UCSD-AML1 (cell line): ENCODE data around the gene ST14.

Experiments
- DNase-seq: peaks from one replicate; lab custom pipeline; 2025; ENCODE audit not compliant: unreplicated experiment; lab: John Stamatoyannopoulos, UW

The ST14 gene

GRCh38 chr11:130159657-130160497 is at the start of gene ST14:
ST14 (plus strand) TSS chr11:130159782; CDS start chr11:130159980, 198 bp downstream.
- DNase-seq = no peak

- DNase-seq = no peak
These were observed 49.1 kb upstream of the ST14 start for GRCh38 chr11:130110339-130111108.

- no peak for DNase-seq
These were observed 47.3 kb upstream of the ST14 start for GRCh38 chr11:130112071-130112830.

DNA sequence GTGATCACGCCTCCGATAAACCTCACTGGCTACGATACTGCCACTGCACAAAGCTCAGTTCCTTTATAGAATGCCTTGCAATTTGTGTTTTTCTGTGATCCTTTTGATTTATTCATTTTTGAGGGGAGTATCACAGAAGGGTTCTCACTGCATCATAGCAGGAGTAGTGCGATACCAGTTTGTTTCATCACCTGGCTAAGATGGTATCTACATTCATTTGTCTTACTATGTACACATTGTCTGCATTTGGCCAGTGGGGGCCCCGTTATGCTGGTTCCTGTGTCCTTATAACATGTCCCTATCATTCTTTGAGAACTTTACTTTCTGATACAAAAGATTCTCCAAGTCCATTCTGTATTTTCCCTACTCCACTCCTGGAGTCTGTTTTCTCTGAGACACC is 45.3 kb upstream of the ST14 start:
- DNase-seq = no peak

DNA sequence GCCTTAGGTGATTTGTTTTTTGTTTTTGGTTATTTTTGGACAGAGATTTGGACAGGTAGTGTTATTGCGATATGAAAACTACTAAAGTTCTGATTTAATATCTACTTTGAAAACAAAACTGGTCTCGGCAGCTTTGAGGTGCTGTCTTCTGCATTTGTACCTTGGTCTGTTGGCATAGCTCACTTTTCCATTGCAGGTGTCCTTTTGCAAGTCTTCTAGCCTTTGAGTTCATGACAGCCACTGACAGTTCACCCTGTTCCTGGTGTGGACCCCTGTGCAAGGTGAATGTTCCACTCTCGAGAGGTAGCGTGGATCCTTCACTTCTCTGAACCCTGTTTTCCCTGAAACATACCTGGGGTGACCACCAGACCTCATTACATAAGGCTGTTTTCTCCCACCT is 44.9 kb upstream of the ST14 start:
- no peak for DNase-seq

GRCh38 chr11:130115218-130115617 is 44.4 kb upstream of the ST14 start:
- no peak for DNase-seq

DNA sequence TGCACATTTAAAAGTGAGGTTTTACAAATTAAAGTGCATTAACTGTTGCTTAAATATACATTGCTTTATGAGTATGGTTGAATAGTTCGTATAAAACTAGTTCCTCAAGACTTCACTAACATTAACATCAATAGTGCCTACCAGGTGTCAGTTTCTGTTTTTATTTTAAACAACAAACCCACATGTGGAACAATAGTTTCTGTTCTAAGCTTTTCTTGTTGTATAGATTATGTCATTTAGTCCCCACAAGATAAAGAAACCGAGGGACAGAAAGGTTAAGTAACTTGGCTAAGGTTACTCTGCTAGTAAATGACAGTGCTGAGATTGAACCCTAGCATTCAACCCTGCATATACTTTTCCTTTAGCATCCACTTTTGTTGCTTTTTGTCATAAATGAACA is 41.4 kb upstream of the ST14 start:
- DNase-seq = no peak

DNA sequence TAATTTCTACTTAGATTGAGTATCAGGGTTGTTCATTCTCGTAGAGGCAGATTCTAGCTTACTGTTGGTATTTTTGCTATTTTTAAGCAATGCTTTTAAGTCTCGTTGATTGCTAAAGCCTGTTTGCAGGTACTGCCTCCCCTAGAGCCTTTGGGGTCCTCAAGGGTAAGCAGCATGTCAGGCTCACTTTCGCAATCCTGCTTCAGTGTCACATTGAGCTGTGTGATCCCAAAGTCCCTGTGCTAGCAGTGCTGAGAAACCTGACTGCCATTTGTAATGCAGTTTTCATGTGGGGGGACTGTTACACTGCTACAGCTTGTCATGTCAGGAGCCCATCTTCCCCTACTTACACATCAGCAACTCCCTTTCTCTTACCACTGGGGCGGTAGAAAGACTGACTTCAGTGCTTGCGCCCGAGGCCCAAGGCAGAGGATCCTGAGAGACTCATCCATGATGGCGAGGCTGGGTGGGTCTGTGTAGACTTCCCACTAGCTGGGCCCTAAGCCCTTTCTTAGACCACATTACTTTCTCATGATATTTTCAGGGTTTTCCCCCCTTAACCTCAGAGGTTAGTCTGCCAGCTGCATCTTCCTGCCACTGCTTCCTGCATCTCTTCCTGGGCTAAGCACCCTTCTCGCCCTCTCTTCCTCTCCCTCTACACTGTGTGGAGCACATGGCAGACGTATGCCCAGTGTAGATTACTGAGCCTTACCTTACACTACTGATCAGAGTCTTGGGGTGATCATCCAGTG is 40.8 kb upstream of the ST14 start:
- peak; percentile 25 for DNase-seq

DNA sequence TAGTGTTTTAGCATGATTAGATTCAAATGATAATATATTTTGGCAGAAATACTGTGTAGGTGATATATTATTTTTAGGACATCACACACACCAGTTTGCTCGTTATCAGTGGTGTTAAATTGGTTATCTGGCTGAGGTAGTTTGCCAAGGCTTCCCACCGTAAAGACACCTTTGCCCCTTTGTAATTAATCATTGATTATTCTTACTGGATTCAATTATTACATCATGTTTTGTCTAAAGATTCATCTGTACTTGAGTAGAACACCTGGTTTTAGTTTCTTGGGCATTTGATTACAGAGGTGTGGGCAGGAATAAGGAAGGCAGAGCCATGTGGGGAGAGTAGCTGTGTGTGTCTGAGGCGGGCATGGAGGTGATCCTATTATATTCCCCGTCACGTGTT is 39.5 kb upstream of the ST14 start:
- DNase-seq = no peak

- no peak for DNase-seq
These were observed 38.1 kb upstream of the ST14 start for GRCh38 chr11:130121445-130121978.

DNA sequence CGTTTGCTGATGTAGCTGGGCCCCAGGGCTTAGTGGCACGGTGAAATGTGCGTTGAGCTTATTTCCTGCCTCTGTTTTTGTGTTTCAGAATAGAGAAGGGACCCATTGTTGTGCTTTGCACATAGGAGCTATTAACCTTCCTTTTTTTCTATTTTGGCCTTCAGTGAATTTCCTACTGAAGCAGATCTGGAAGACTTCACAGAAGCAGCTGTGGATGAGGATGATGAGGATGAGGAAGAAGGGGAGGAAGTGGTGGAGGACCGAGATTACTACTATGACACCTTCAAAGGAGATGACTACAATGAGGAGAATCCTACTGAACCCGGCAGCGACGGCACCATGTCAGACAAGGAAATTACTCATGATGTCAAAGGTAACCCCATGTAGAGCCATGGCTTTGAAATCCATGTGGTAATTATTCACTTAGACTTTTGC is 37.4 kb upstream of the ST14 start:
- DNase-seq = no peak

- no peak for DNase-seq
These were observed 36.1 kb upstream of the ST14 start for GRCh38 chr11:130123414-130124040.

GRCh38 chr11:130124096-130124495 is 35.5 kb upstream of the ST14 start:
- DNase-seq = peak; percentile 18

DNA sequence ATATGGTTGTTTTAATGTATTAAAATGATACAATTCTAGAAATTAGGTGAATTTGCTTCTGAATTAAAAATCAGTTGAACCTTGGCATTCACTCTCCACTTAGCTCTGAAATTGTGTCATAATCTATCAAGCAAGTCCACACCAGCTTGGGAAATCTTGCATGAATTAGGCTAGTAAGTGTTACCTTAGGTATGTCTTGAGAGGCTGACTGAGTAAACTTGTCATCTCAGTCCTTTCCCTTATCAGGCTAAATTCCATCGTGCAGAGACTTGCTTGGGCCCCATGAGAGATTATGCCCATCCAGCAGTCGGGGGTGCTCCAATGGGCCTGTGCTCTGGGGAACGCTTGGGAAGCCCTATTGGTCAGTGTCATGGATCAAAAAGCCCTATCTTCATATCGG is 33.9 kb upstream of the ST14 start:
- no peak for DNase-seq

DNA sequence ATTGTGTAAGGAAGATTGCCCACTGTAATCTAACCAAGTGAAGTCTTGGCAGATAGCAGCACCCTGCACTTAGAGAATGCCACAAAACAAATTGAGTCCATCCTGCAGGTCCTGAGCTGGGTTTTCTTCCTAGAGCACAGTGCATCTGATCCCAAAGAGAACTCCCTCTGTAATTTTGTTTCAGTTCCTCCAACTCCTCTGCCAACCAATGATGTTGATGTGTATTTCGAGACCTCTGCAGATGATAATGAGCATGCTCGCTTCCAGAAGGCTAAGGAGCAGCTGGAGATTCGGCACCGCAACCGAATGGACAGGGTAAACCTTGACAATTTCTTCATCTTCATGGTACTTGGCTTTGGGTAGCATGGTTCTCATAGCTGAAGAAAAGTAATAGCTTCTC is 33.1 kb upstream of the ST14 start:
- no peak for DNase-seq

- DNase-seq = no peak
These were observed 32.1 kb upstream of the ST14 start for GRCh38 chr11:130127509-130127908.

- DNase-seq = no peak
These were observed 31.0 kb upstream of the ST14 start for GRCh38 chr11:130128626-130129025.

- DNase-seq = no peak
These were observed 29.7 kb upstream of the ST14 start for GRCh38 chr11:130129922-130130321.

- no peak for DNase-seq
These were observed 27.4 kb upstream of the ST14 start for GRCh38 chr11:130131961-130132850.
